Measurements from ENCODE around the gene ASCL2. TPM values are rescaled to one million over a fixed set of nuclear protein-coding genes. Genes with fewer than 3 reads are reported as not detected.
A peak's percentile ranks its signal among the peaks of the same experiment; 100 is the strongest.

The ASCL2 gene
- total RNA-seq, 1 experiment from 2014 or later: 0.35 TPM

DNA sequence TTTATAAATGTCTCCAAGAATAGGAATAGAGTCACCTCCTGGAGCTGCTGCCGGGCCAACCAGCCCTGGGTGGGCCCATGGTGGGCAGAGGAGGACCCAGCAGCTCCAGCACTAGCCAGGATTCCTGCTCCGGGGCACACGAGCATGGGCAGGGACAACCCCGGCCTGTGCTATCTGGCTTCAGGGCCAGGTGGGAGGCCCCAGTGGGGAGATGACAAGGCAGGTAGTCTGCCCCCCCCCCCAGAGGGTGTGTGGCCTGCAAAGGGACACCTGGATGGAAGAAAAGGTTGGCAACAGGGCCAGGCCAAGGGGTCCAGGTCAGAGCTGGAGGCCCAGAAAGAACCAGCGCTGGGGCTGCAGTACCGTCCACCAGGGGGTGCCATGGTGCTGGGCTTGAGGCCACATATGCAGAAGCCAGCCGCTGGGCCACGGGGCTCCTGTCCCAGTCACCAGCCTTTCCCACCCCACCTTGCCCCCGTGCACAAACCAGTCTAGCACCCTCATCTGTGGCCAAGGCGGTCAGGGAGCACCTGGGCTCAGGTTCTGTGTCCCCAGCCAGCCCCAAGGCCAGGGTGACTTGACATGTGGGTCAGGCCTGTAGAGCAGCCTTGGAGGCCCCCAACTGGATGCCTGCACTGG is 34.9 kb upstream of the ASCL2 start:
- TF ChIP-seq, protein P1, sequence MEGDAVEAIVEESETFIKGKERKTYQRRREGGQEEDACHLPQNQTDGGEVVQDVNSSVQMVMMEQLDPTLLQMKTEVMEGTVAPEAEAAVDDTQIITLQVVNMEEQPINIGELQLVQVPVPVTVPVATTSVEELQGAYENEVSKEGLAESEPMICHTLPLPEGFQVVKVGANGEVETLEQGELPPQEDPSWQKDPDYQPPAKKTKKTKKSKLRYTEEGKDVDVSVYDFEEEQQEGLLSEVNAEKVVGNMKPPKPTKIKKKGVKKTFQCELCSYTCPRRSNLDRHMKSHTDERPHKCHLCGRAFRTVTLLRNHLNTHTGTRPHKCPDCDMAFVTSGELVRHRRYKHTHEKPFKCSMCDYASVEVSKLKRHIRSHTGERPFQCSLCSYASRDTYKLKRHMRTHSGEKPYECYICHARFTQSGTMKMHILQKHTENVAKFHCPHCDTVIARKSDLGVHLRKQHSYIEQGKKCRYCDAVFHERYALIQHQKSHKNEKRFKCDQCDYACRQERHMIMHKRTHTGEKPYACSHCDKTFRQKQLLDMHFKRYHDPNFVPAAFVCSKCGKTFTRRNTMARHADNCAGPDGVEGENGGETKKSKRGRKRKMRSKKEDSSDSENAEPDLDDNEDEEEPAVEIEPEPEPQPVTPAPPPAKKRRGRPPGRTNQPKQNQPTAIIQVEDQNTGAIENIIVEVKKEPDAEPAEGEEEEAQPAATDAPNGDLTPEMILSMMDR (conservative IDR thresholded peaks at IDR 0.05): peak; percentile 90
- Histone ChIP-seq H3K79me1 (ENCODE audit: insufficient read depth, low read depth, low read length, poor library complexity, severe bottlenecking) (no peaks in the 10 kb centered on the region), H2AFZ (ENCODE audit: low read length) (no peak overlapping the region), H3K23me2 (ENCODE audit: insufficient read length, low read depth, low read length, poor library complexity, severe bottlenecking) (no peaks in the 10 kb centered on the region), H3K4me2 (ENCODE audit: insufficient read depth, insufficient read length, low read length) (no peak overlapping the region), H2BK20ac (ENCODE audit: low read depth, low read length, poor library complexity, severe bottlenecking) (no peak overlapping the region), H2AK5ac (ENCODE audit: insufficient read length, low read length) (no peak overlapping the region), H3K56ac (ENCODE audit: insufficient read length, low read depth, low read length) (no peak overlapping the region), H3K23ac (ENCODE audit: insufficient read length, low read depth, low read length) (no peak overlapping the region), H3K4me1 (ENCODE audit: insufficient read depth, low read length) (no peaks in the 10 kb centered on the region; the same call in 1 of the 2 replicates), H2BK120ac (ENCODE audit: low read depth, low read length, poor library complexity, severe bottlenecking) (no peak overlapping the region), H3K4ac (ENCODE audit: low read depth, low read length) (no peak overlapping the region), H3K18ac (ENCODE audit: insufficient read length, low read depth, low read length) (no peak overlapping the region), H3K9me3 (ENCODE audit: control insufficient read depth, low read depth, low read length) (no peaks in the 10 kb centered on the region), H2BK15ac (ENCODE audit: low read depth, low read length) (no peak overlapping the region), H4K20me1 (ENCODE audit: control insufficient read depth, insufficient read depth, insufficient read length) (no peaks in the 10 kb centered on the region), H3K14ac (ENCODE audit: insufficient read depth, low read length) (no peak overlapping the region), H3K9ac (ENCODE audit: extremely low read depth, insufficient read length, low read length) (no peak overlapping the region), H3K27ac (ENCODE audit: insufficient read length, low read depth, low read length) (no peak overlapping the region), H3K27me3 (ENCODE audit: insufficient read depth, low read length) (no peaks in the 10 kb centered on the region), H3T11ph (ENCODE audit: low read length) (no peak overlapping the region), H3K79me2 (ENCODE audit: insufficient read depth, low read length) (no peaks in the 10 kb centered on the region), H2BK5ac (ENCODE audit: insufficient read length, low read length) (no peak overlapping the region), H4K91ac (ENCODE audit: insufficient read length, low read depth, low read length) (no peak overlapping the region), H4K8ac (replicated peaks; ENCODE audit: insufficient read length, low read depth, low read length) (no peak overlapping the region), H4K5ac (ENCODE audit: insufficient read length, low read depth, low read length) (no peak overlapping the region), H2BK12ac (ENCODE audit: insufficient read length, low read depth, low read length) (no peak overlapping the region)
- Mint-ChIP-seq H3K9me3 (no peaks in the 10 kb centered on the region; a peak in 1 of 5 replicates), H3K27me3 (ENCODE audit: low read depth) (peaks cover 6% of the 10 kb centered on the region; the same call in 1 of the 2 replicates), H3K4me1 (peaks cover 0 to 7% of the 10 kb centered on the region in 2 experiments; a peak in 1 of 4 replicates), H3K36me3 (ENCODE audit: insufficient read depth in 1 of 3, low read depth in 3 of 3) (no peaks in the 10 kb centered on the region), H3K4me3 (no peak overlapping the region), H3K27ac (no peak overlapping the region)
- peak; percentile 85 for DNase-seq
- WGBS (ENCODE audit: extremely low coverage, insufficient read length, low lambda C conversion rate): no CpG with 5 or more reads among the region's 10 CpGs

Data from H9 (cell line).